Osteocyte (in vitro differentiated cells): ENCODE results near the gene RNASE2. TPM values are rescaled to one million over a fixed set of nuclear protein-coding genes. Genes with fewer than 3 reads are reported as not detected.

Experiments used
- DNase-seq: peaks from one replicate; pipeline ENCODE4 v3.0.0; 2021; ENCODE audit warnings: mixed read lengths; ENCODE audit not compliant: unreplicated experiment; ENCODE audit errors: extremely low spot score
- H3K27ac Mint-ChIP-seq: one replicate; pipeline ENCODE4 v1.8.0; 2021; ENCODE audit warnings: mild to moderate bottlenecking, mixed read lengths; ENCODE audit not compliant: unreplicated experiment
- H3K27me3 Mint-ChIP-seq: one replicate; pipeline ENCODE4 v1.8.0; 2021; ENCODE audit warnings: mixed read lengths; ENCODE audit not compliant: unreplicated experiment
- H3K36me3 Mint-ChIP-seq: one replicate; pipeline ENCODE4 v1.8.0; 2021; ENCODE audit warnings: mixed read lengths; ENCODE audit not compliant: unreplicated experiment
- H3K4me1 Mint-ChIP-seq: one replicate; pipeline ENCODE4 v1.8.0; 2021; ENCODE audit warnings: mixed read lengths; ENCODE audit not compliant: unreplicated experiment
- H3K4me3 Mint-ChIP-seq: one replicate; pipeline ENCODE4 v1.8.0; 2021; ENCODE audit warnings: mild to moderate bottlenecking, moderate library complexity, mixed read lengths; ENCODE audit not compliant: unreplicated experiment
- H3K9me3 Mint-ChIP-seq: one replicate; pipeline ENCODE4 v1.8.0; 2021; ENCODE audit warnings: mixed read lengths; ENCODE audit not compliant: unreplicated experiment
- CTCF ChIP-seq: fragments of 200-600 bp; sonication (generic); IDR thresholded peaks from 2 replicates; pipeline ENCODE4 v1.5.0; 2021; ENCODE audit warnings: antibody characterized with exemption, mild to moderate bottlenecking, moderate library complexity
- total RNA-seq: library from RNA; stranded (reverse); gene quantifications from 2 replicates; pipeline ENCODE4 v1.2.1, GENCODE V29; 2021

Gene RNASE2
- total RNA-seq, 1 donor from 2014 or later = not detected

GRCh38 chr14:21001218-21001617 lies 45.9 kb downstream of the RNASE2 start:
- Mint-ChIP-seq H3K9me3 (no peaks in the 10 kb centered on the region), H3K4me1 (peaks cover 34% of the 10 kb centered on the region), H3K27me3 (no peaks in the 10 kb centered on the region), H3K36me3 (peaks cover 4% of the 10 kb centered on the region), H3K27ac (no peak overlapping the region), H3K4me3 (no peak overlapping the region)
- DNase-seq = no peak
- no peak for TF ChIP-seq CTCF

- H3K4me3 Mint-ChIP-seq = no peak overlapping the region
- no peak overlapping the region for H3K27ac Mint-ChIP-seq
- no peaks in the 10 kb centered on the region for H3K36me3 Mint-ChIP-seq
- no peaks in the 10 kb centered on the region for H3K9me3 Mint-ChIP-seq
- no peak for TF ChIP-seq CTCF
- no peak for DNase-seq
- H3K4me1 Mint-ChIP-seq = peaks cover 16% of the 10 kb centered on the region
- H3K27me3 Mint-ChIP-seq = no peaks in the 10 kb centered on the region
Observed at GRCh38 chr14:21003788-21004346, 48.6 kb downstream of the RNASE2 start.

Other genes starting within 250 kb of the RNASE2 start
- gene EDDM3A, start 209.6 kb upstream of the RNASE2 start, total RNA-seq = not detected in 2 replicates
- not detected in 2 replicates for gene EDDM3B, start 187.1 kb upstream of the RNASE2 start, total RNA-seq
- gene RNASE6, start 174.2 kb upstream of the RNASE2 start, total RNA-seq = not detected in 2 replicates
- not detected in 2 replicates for gene RNASE1, start 152.6 kb upstream of the RNASE2 start, total RNA-seq
- not detected in 2 replicates for gene RNASE3, start 64.1 kb upstream of the RNASE2 start, total RNA-seq
- 58.6 and 63.9 TPM in 2 replicates for gene METTL17, start 34.5 kb downstream of the RNASE2 start, total RNA-seq
- 0.60 and 1.1 TPM in 2 replicates for gene SLC39A2, start 43.8 kb downstream of the RNASE2 start, total RNA-seq
- gene NDRG2, start 69.6 kb downstream of the RNASE2 start, total RNA-seq = 8.0 and 8.6 TPM in 2 replicates
- not detected in 2 replicates for gene TPPP2, start 74.7 kb downstream of the RNASE2 start, total RNA-seq
- not detected in 2 replicates for gene RNASE13, start 79.3 kb downstream of the RNASE2 start, total RNA-seq
- gene RNASE7, start 86.9 kb downstream of the RNASE2 start, total RNA-seq = not detected in 2 replicates
- not detected in 2 replicates for gene RNASE8, start 102.3 kb downstream of the RNASE2 start, total RNA-seq
- gene ARHGEF40, start 114.8 kb downstream of the RNASE2 start, total RNA-seq = 126 and 139 TPM in 2 replicates
- gene ZNF219, start 143.2 kb downstream of the RNASE2 start, total RNA-seq = 20.5 and 25.2 TPM in 2 replicates
- gene TMEM253, start 145.6 kb downstream of the RNASE2 start, total RNA-seq = 1.2 TPM in 2 replicates
- gene OR5AU1, start 200.6 kb downstream of the RNASE2 start, total RNA-seq = not detected in 2 replicates